ENCODE results near the gene MTSS2. TPM values are rescaled to one million over a fixed set of nuclear protein-coding genes. Genes with fewer than 3 reads are reported as not detected.

The MTSS2 gene
- total and polyA plus RNA-seq, 7 experiments from 2014 or later: 1.4 to 16.7 (median 11.5) TPM; not detected in 2

DNA sequence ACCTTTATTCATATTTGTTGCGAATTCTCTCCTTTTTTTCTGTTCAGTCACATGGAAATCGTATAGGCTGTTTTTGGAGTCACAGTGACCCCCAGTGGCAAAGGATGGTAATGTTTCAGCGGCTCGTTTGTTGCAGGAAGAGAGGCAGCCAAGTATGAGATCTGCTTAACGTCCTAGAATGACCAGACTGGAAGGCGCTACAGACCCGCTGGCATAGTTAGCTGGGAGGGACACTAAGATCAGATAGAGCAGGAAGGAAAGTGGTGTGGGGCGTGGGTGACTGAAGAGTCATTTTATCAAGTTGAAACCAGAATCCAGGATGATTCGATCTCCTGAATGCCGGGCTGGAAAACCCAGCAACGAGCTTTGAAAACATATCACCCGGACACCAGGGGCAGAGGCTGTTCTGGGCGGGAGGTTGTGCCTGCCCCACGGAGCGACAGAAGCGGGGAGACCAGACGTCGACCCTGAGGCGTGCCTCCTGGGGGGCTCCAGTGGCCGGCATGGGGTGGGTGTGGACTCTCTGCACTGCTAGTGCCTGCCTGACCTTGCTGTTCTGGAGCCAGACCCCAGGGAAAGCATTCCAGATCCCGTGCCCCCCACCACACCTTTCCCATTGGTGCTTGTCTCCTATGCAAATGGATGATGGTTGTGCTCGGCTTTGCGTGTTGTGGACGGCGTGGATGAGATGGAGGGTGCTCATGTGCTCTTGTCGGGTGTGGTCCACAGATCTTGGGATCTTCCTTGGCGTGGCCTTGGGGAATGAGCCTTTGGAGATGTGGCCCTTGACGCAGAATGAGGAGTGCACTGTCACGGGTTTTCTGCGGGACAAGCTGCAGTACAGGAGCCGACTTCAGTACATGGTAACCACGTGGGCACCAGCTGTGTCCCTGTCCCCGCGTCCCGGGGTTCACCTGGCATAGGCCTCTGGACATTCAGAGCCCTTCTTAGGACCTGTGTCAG lies 31.8 kb downstream of the MTSS2 start:
- Histone ChIP-seq H3K36me3 (ENCODE audit: control insufficient read depth in 2 of 3, insufficient read depth in 3 of 3, low read length in 3 of 3) (no peaks in the 10 kb centered on the region), H3K4me3 (ENCODE audit: low read length) (no peak overlapping the region), H3K27me3 (ENCODE audit: control insufficient read depth in 2 of 2, insufficient read depth in 2 of 2, low read length in 2 of 2) (no peaks in the 10 kb centered on the region), H3K4me1 (ENCODE audit: control insufficient read depth in 2 of 2, insufficient read depth in 2 of 2, low read length in 2 of 2) (peaks cover 0 to 3% of the 10 kb centered on the region in 2 donors), H3K27ac (ENCODE audit: low read depth, low read length) (no peak overlapping the region), H3K9me3 (ENCODE audit: control insufficient read depth in 2 of 3, low read length in 3 of 3) (no peaks in the 10 kb centered on the region)
- intact Hi-C loops (cut with micrococcal nuclease): loop anchor here (1.0 to 10.0 kb wide), 9 partner anchors 77 to 1258 kb away; no protein-coding TSS in a partner anchor
- Mint-ChIP-seq H3K9me3 (peaks cover 0 to 2% (median 0%) of the 10 kb centered on the region in 11 donors), H3K27ac (peak overlapping the region in 4 of 9 donors; percentile 3 to 60 (median 51)), H3K27me3 (peaks cover 0 to 3% (median 0%) of the 10 kb centered on the region in 5 donors), H3K36me3 (no peaks in the 10 kb centered on the region), H3K4me3 (peak overlapping the region; percentile 3 to 76 (median 51)), H3K4me1 (peaks cover 4 to 6% (median 5%) of the 10 kb centered on the region in 7 donors)
- CTCF ChIA-PET: interaction anchor here (0.5 to 3.0 kb wide), 11 partner anchors 27 to 1991 kb away, joined by 3 to 15 read pairs (median 3); no protein-coding TSS in a partner anchor
- POLR2A ChIA-PET: no interaction called here
- peak; percentile 57 to 86 (median 77) for DNase-seq
- ATAC-seq: peak; percentile 89

DNA sequence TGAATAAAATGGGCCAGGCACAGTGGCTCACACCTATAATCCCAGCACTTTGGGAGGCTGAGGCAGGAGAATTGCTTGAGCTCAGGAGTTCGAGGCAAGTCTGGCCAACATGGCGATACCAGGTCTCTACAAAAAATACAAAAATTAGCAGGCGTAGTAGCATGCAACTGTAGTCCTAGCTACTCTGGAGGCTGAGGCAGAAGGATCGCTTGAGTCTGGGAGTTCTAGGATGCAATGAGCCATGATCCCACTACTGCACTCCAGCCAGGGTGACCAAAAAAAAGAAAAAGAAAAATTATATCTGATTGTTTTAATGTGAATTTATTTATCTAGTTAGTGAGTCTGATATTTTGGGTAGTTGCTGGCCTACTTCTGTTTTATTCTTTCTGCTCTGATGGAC lies 32.4 kb downstream of the MTSS2 start:
- Mint-ChIP-seq H3K9me3 (peaks cover 0 to 2% (median 0%) of the 10 kb centered on the region in 11 donors), H3K36me3 (no peaks in the 10 kb centered on the region), H3K27ac (peak overlapping the region in 3 of 9 donors; percentile 3 to 60 (median 54)), H3K4me3 (peak overlapping the region in 2 of 10 donors; percentile 50 to 52), H3K4me1 (peaks cover 4 to 6% (median 5%) of the 10 kb centered on the region in 7 donors), H3K27me3 (peaks cover 0 to 3% (median 0%) of the 10 kb centered on the region in 5 donors)
- Histone ChIP-seq H3K9me3 (ENCODE audit: control insufficient read depth in 2 of 3, low read length in 3 of 3) (no peaks in the 10 kb centered on the region), H3K4me3 (ENCODE audit: low read length) (no peak overlapping the region), H3K27ac (ENCODE audit: low read depth, low read length) (no peak overlapping the region), H3K4me1 (ENCODE audit: control insufficient read depth in 2 of 2, insufficient read depth in 2 of 2, low read length in 2 of 2) (peaks cover 0 to 3% of the 10 kb centered on the region in 2 donors), H3K36me3 (ENCODE audit: control insufficient read depth in 2 of 3, insufficient read depth in 3 of 3, low read length in 3 of 3) (no peaks in the 10 kb centered on the region), H3K27me3 (ENCODE audit: control insufficient read depth in 2 of 2, insufficient read depth in 2 of 2, low read length in 2 of 2) (no peaks in the 10 kb centered on the region)
- ATAC-seq (no peak), DNase-seq (no peak)
- ChIA-PET CTCF (interaction anchor here (0.7 to 3.0 kb wide), 5 partner anchors 28 to 281 kb away, joined by 3 to 15 read pairs (median 3); no protein-coding TSS in a partner anchor), POLR2A (no interaction called here)
- intact Hi-C loops (cut with micrococcal nuclease): loop anchor here (1.0 to 10.0 kb wide), 9 partner anchors 76 to 1257 kb away; no protein-coding TSS in a partner anchor

DNA sequence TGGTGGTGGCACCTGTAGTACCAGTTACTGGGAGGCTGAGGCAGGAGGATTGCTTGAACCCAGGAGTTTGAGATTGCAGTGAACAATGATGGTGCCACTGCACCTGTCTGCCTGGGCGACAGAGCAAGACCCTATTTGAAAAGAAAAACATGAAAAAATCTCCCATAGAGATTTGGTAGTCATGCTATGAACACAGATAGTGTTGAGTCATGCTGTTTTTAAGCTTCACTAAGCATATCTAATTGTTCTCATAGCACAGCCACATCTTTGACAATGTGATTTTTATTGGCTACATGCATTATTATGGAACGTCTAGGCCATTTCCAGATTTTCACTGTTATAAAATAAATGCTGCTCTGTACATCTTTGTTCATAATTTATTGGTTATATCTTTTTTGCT lies 33.5 kb downstream of the MTSS2 start:
- no peak for ATAC-seq
- H3K27me3 ChIP-seq (ENCODE audit: control insufficient read depth in 2 of 2, insufficient read depth in 2 of 2, low read length in 2 of 2): no peaks in the 10 kb centered on the region
- H3K9me3 ChIP-seq (ENCODE audit: control insufficient read depth in 2 of 3, low read length in 3 of 3): no peaks in the 10 kb centered on the region
- no peak overlapping the region for H3K27ac ChIP-seq (ENCODE audit: low read depth, low read length)
- no peak overlapping the region for H3K4me3 ChIP-seq (ENCODE audit: low read length)
- CTCF ChIA-PET: interaction anchor here (0.8 to 0.9 kb wide), 2 partner anchors 279 to 282 kb away, joined by 3 to 4 read pairs; no protein-coding TSS in a partner anchor
- peaks cover 4 to 6% (median 5%) of the 10 kb centered on the region in 7 donors for H3K4me1 Mint-ChIP-seq
- no peaks in the 10 kb centered on the region for H3K36me3 Mint-ChIP-seq
- DNase-seq: no peak
- peaks cover 0 to 3% (median 0%) of the 10 kb centered on the region in 5 donors for H3K27me3 Mint-ChIP-seq
- H3K27ac Mint-ChIP-seq: no peak overlapping the region
- peaks cover 0 to 3% of the 10 kb centered on the region in 2 donors for H3K4me1 ChIP-seq (ENCODE audit: control insufficient read depth in 2 of 2, insufficient read depth in 2 of 2, low read length in 2 of 2)
- H3K36me3 ChIP-seq (ENCODE audit: control insufficient read depth in 2 of 3, insufficient read depth in 3 of 3, low read length in 3 of 3): no peaks in the 10 kb centered on the region
- H3K4me3 Mint-ChIP-seq: no peak overlapping the region
- intact Hi-C loops (cut with micrococcal nuclease): loop anchor here (2.0 to 10.0 kb wide), 5 partner anchors 75 to 270 kb away; no protein-coding TSS in a partner anchor
- H3K9me3 Mint-ChIP-seq: peaks cover 0 to 2% (median 0%) of the 10 kb centered on the region in 11 donors
- POLR2A ChIA-PET: no interaction called here

DNA sequence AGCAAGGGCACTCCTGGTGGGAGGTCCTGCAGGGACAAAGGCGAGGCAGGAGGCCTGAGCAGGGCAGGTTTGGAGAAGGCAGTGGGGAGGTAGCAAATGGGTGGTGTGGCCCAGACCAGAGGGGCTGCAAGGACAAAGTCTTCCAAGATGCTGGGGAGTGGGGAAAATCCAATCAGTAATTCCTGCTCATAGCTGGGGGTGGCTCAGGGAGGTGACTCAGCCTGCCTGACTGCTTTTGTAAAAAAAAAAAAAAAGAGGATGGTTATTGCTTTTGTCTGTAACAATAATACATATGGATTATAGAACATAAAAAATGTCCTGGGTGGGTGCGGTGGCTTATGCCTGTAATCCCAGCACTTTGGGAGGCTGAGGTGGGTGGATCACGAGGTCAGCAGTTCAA lies 34.3 kb downstream of the MTSS2 start:
- ChIA-PET POLR2A (no interaction called here), CTCF (interaction anchor here (0.7 to 0.8 kb wide), 2 partner anchors 11 to 282 kb away, joined by 3 to 4 read pairs; no protein-coding TSS in a partner anchor)
- Histone ChIP-seq H3K27ac (ENCODE audit: low read depth, low read length) (no peak overlapping the region), H3K4me3 (ENCODE audit: low read length) (no peak overlapping the region), H3K4me1 (ENCODE audit: control insufficient read depth in 2 of 2, insufficient read depth in 2 of 2, low read length in 2 of 2) (peaks cover 0 to 3% of the 10 kb centered on the region in 2 donors), H3K36me3 (ENCODE audit: control insufficient read depth in 2 of 3, insufficient read depth in 3 of 3, low read length in 3 of 3) (no peaks in the 10 kb centered on the region), H3K27me3 (ENCODE audit: control insufficient read depth in 2 of 2, insufficient read depth in 2 of 2, low read length in 2 of 2) (no peaks in the 10 kb centered on the region), H3K9me3 (ENCODE audit: control insufficient read depth in 2 of 3, low read length in 3 of 3) (no peaks in the 10 kb centered on the region)
- Mint-ChIP-seq H3K4me3 (no peak overlapping the region), H3K27ac (peak overlapping the region in 2 of 9 donors; percentile 4 to 32), H3K4me1 (peaks cover 4 to 6% (median 5%) of the 10 kb centered on the region in 7 donors), H3K27me3 (peaks cover 0 to 3% (median 0%) of the 10 kb centered on the region in 5 donors), H3K9me3 (peaks cover 0 to 2% (median 0%) of the 10 kb centered on the region in 11 donors), H3K36me3 (no peaks in the 10 kb centered on the region)
- ATAC-seq (no peak), DNase-seq (no peak)
- intact Hi-C loops (cut with micrococcal nuclease): loop anchor here (5.0 to 10.0 kb wide), 4 partner anchors 74 to 269 kb away; no protein-coding TSS in a partner anchor

DNA sequence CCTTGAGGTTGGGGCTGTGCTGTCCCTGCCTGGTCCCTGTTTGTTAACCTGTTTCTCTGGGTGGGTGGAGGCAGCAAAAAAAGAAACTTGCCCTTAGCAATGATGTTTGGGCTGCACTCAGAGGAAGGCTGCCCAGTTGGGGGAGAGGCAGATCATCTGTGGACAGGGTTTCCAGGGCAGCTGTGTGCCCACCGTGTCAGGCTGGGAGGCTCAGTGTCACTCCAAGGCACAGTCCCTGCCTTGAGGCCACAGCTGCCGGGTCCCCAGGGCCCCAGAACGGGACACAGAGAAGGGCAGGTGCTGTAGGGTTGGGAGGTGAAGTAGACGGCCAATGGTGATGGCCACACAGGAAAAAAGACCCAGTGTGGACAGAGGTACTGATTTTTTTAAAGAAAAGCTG lies 35.6 kb downstream of the MTSS2 start:
- Histone ChIP-seq H3K4me3 (ENCODE audit: low read length) (no peak overlapping the region), H3K4me1 (ENCODE audit: control insufficient read depth in 2 of 2, insufficient read depth in 2 of 2, low read length in 2 of 2) (peaks cover 0 to 3% of the 10 kb centered on the region in 2 donors), H3K9me3 (ENCODE audit: control insufficient read depth in 2 of 3, low read length in 3 of 3) (no peaks in the 10 kb centered on the region), H3K27ac (ENCODE audit: low read depth, low read length) (no peak overlapping the region), H3K36me3 (ENCODE audit: control insufficient read depth in 2 of 3, insufficient read depth in 3 of 3, low read length in 3 of 3) (no peaks in the 10 kb centered on the region), H3K27me3 (ENCODE audit: control insufficient read depth in 2 of 2, insufficient read depth in 2 of 2, low read length in 2 of 2) (no peaks in the 10 kb centered on the region)
- peaks cover 0 to 3% (median 0%) of the 10 kb centered on the region in 5 donors for H3K27me3 Mint-ChIP-seq
- H3K36me3 Mint-ChIP-seq: no peaks in the 10 kb centered on the region
- intact Hi-C loops (cut with micrococcal nuclease): loop anchor here (5.0 to 10.0 kb wide), 4 partner anchors 73 to 268 kb away; no protein-coding TSS in a partner anchor
- POLR2A ChIA-PET: no interaction called here
- no peak overlapping the region for H3K4me3 Mint-ChIP-seq
- ATAC-seq (no peak), DNase-seq (no peak)
- no peaks in the 10 kb centered on the region for H3K9me3 Mint-ChIP-seq
- peaks cover 4 to 6% (median 5%) of the 10 kb centered on the region in 7 donors for H3K4me1 Mint-ChIP-seq
- CTCF ChIA-PET: interaction anchor here (0.6 kb wide), 1 partner anchor 281 kb away, joined by 4 read pairs; no protein-coding TSS in a partner anchor
- no peak overlapping the region for H3K27ac Mint-ChIP-seq

DNA sequence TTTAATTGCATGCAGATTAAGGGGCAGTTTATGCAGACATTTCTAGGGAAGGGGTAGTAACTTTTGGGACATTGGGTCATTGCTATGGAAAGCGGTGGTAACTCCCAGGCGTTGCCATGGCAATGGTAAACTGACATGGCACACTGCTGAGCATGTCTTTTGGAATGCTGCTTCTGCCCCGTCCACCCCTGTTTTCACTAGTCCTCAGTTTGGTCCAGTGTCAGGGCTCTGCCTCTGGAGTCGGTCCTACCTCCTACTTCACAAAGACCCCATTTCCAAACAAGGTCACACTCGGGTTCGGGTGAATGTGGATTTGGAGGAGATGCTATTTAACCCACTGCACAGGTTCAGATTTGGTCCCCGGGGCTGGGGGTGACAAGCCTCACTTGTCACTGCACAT lies 36.6 kb downstream of the MTSS2 start:
- peaks cover 4 to 6% (median 5%) of the 10 kb centered on the region in 7 donors for H3K4me1 Mint-ChIP-seq
- peaks cover 0 to 3% (median 0%) of the 10 kb centered on the region in 5 donors for H3K27me3 Mint-ChIP-seq
- no peak overlapping the region for H3K27ac Mint-ChIP-seq
- H3K9me3 ChIP-seq (ENCODE audit: control insufficient read depth in 2 of 3, low read length in 3 of 3): no peaks in the 10 kb centered on the region
- no peak overlapping the region for H3K27ac ChIP-seq (ENCODE audit: low read depth, low read length)
- ChIA-PET CTCF (interaction anchor here (0.9 kb wide), 1 partner anchor 319 kb away, joined by 4 read pairs; no protein-coding TSS in a partner anchor), POLR2A (no interaction called here)
- H3K27me3 ChIP-seq (ENCODE audit: control insufficient read depth in 2 of 2, insufficient read depth in 2 of 2, low read length in 2 of 2): no peaks in the 10 kb centered on the region
- intact Hi-C loops (cut with micrococcal nuclease): no loop called here
- H3K36me3 ChIP-seq (ENCODE audit: control insufficient read depth in 2 of 3, insufficient read depth in 3 of 3, low read length in 3 of 3): no peaks in the 10 kb centered on the region
- no peak overlapping the region for H3K4me3 ChIP-seq (ENCODE audit: low read length)
- no peak overlapping the region for H3K4me3 Mint-ChIP-seq
- no peak for DNase-seq
- H3K36me3 Mint-ChIP-seq: no peaks in the 10 kb centered on the region
- no peak for ATAC-seq
- H3K9me3 Mint-ChIP-seq: no peaks in the 10 kb centered on the region
- peaks cover 0 to 3% of the 10 kb centered on the region in 2 donors for H3K4me1 ChIP-seq (ENCODE audit: control insufficient read depth in 2 of 2, insufficient read depth in 2 of 2, low read length in 2 of 2)
